Adrenal gland (tissue), 5 donors: ENCODE measurements around the gene NEU4.

ENCODE experiments used
- POLR2A ChIP-seq, 2 donors: fragments of 450-650 bp; IDR thresholded peaks; one replicate each; pipeline ENCODE4 v1.6.1; 2017; ENCODE audit warnings: antibody characterized with exemption in 2 of 2, mild to moderate bottlenecking in 2 of 2, moderate library complexity in 1 of 2
- TF ChIP-seq, protein P1 (sequence below), 6 experiments: fragments of 450-650 bp in 4 of 6; fragments of 200-600 bp in 2 of 6; sonication (generic) in 1 of 6; IDR thresholded peaks; 1 replicate in 5 of 6; 2 replicates in 1 of 6; pipeline versions ENCODE4 v1.5.1 to v1.8.0; 2016 to 2021; ENCODE audit warnings: antibody characterized with exemption in 6 of 6, mild to moderate bottlenecking in 2 of 6, moderate library complexity in 1 of 6
- donor health status: DM: no; HTN: no; CAD: no.

DNA sequence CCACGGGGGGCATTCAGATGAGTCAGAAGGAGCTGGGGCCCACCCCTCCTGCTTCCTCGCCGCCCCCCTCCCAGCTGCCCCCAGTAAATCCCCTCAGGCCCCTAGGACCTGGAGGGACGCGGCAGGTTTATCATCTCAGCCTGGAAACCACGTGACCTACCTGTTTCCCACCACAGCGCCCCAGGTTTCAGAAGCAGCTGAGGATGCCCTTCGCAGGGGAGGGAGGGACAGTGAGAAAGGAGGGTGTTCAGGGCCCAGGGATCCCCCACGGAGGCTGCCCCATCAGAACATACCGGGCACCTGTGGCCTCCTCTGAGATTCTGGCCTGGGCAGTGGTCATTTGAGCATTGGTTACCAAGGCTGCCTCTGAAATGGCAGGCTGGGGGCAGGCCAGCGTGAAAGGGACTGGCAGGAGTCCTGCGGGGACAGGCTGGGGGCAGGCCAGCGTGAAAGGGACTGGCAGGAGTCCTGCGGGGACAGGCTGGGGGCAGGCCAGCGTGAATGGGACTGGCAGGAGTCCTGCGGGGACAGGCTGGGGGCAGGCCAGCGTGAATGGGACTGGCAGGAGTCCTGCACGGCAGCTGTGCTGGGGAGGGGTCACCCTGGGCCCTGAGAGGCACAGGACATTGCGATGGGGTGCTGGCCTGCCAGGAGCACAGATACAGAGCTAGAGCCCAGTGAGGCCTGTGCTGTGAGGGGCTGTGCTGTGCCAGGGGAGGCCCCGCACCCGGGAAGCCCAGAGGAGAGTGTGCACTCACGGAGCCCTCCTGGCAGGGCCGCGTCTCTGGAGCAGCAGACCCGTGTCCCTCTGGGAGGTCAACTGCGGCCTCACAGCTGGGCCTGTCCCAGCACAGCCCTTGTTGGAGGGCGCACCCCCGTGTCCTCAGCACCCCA lies 1.6 kb downstream of the NEU4 start:
- TF ChIP-seq, protein P1, sequence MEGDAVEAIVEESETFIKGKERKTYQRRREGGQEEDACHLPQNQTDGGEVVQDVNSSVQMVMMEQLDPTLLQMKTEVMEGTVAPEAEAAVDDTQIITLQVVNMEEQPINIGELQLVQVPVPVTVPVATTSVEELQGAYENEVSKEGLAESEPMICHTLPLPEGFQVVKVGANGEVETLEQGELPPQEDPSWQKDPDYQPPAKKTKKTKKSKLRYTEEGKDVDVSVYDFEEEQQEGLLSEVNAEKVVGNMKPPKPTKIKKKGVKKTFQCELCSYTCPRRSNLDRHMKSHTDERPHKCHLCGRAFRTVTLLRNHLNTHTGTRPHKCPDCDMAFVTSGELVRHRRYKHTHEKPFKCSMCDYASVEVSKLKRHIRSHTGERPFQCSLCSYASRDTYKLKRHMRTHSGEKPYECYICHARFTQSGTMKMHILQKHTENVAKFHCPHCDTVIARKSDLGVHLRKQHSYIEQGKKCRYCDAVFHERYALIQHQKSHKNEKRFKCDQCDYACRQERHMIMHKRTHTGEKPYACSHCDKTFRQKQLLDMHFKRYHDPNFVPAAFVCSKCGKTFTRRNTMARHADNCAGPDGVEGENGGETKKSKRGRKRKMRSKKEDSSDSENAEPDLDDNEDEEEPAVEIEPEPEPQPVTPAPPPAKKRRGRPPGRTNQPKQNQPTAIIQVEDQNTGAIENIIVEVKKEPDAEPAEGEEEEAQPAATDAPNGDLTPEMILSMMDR (IDR thresholded peaks at IDR 0.05), result no peak
- TF ChIP-seq POLR2A (IDR thresholded peaks at IDR 0.05), result no peak
